Measurements from ENCODE around the gene KCNT1. TPM values are rescaled to one million over a fixed set of nuclear protein-coding genes. Genes with fewer than 3 reads are reported as not detected.

Gene KCNT1
- total RNA-seq, 1 donor from 2014 or later, result not detected

DNA sequence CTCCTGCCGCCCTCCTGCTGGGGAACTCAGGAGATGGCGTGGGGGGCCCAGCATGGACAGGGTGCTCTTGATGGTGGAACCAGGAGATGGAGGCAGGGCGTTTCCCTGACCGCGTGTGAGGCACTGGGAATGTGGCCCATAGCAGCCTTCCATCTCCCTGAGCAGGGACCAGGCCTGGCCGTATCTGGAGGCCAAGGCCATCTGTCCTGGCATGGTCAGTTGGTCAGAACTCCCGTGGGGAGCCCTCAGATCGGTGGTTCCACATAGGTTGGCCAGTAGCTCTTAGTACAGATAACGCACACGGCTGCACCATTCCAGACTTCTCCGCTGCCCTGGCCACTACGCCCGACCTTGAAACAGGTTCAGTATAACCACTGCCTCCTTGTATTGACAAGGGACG, 77.6 kb downstream of the KCNT1 start:
- H3K9ac ChIP-seq (ENCODE audit: low read length), result no peak overlapping the region
- FAIRE-seq (no peak), DNase-seq (ENCODE audit: low read depth) (no peak)
- Mint-ChIP-seq H3K4me3 (ENCODE audit: unreplicated experiment) (no peak overlapping the region), H3K27ac (ENCODE audit: unreplicated experiment) (no peak overlapping the region), H3K4me1 (ENCODE audit: low read depth, unreplicated experiment) (no peaks in the 10 kb centered on the region), H3K27me3 (ENCODE audit: low read depth, unreplicated experiment) (peaks cover 49% of the 10 kb centered on the region), H3K36me3 (ENCODE audit: low read depth, unreplicated experiment) (no peaks in the 10 kb centered on the region), H3K9me3 (ENCODE audit: unreplicated experiment) (no peaks in the 10 kb centered on the region)
- no peaks in the 10 kb centered on the region for H3K27me3 ChIP-seq (ENCODE audit: insufficient read depth, low read length)
- no peak overlapping the region for H2AFZ ChIP-seq (ENCODE audit: low read depth, low read length)
- H3K36me3 ChIP-seq (ENCODE audit: insufficient read depth, low read length), result no peaks in the 10 kb centered on the region
- H3K4me1 ChIP-seq (ENCODE audit: insufficient read depth, low read length), result no peaks in the 10 kb centered on the region
- no peak for TF ChIP-seq EZH2 (IDR thresholded peaks at IDR 0.05; ENCODE audit: insufficient read depth, low read length)
- TF ChIP-seq, protein P1, sequence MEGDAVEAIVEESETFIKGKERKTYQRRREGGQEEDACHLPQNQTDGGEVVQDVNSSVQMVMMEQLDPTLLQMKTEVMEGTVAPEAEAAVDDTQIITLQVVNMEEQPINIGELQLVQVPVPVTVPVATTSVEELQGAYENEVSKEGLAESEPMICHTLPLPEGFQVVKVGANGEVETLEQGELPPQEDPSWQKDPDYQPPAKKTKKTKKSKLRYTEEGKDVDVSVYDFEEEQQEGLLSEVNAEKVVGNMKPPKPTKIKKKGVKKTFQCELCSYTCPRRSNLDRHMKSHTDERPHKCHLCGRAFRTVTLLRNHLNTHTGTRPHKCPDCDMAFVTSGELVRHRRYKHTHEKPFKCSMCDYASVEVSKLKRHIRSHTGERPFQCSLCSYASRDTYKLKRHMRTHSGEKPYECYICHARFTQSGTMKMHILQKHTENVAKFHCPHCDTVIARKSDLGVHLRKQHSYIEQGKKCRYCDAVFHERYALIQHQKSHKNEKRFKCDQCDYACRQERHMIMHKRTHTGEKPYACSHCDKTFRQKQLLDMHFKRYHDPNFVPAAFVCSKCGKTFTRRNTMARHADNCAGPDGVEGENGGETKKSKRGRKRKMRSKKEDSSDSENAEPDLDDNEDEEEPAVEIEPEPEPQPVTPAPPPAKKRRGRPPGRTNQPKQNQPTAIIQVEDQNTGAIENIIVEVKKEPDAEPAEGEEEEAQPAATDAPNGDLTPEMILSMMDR (IDR thresholded peaks at IDR 0.05; ENCODE audit: insufficient read depth, low read depth, low read length), result no peak
- H3K4me2 ChIP-seq (ENCODE audit: low read length), result no peak overlapping the region
- no peak overlapping the region for H3K27ac ChIP-seq (ENCODE audit: low read depth, low read length)
- no peaks in the 10 kb centered on the region for H3K9me3 ChIP-seq (ENCODE audit: insufficient read depth, low read depth, low read length)
- H4K20me1 ChIP-seq (ENCODE audit: insufficient read depth, low read length), result no peaks in the 10 kb centered on the region
- no peaks in the 10 kb centered on the region for H3K79me2 ChIP-seq (ENCODE audit: insufficient read depth, low read length)
- H3K4me3 ChIP-seq (ENCODE audit: insufficient read depth, low read depth, low read length), result no peak overlapping the region

DNA sequence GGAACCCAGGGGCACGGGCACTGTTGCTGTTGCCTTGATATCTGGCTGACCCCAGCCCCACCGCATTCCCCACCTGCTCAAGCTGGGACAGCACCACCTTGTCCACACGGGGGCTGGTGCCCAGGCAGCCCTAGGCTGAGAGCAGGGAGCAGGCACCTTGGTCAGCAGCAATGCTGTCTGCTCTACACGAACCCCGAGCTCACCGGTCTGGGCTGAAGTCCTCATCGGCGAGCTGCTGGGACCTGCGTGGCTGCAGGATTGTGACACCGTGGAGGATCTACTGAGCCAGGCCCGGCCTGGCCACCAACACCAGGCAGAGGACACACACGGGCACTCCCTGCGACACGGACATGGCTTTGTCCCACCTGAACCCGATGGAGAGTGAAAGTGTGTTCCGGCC, 78.1 kb downstream of the KCNT1 start:
- H3K4me3 ChIP-seq (ENCODE audit: insufficient read depth, low read depth, low read length), result no peak overlapping the region
- H3K79me2 ChIP-seq (ENCODE audit: insufficient read depth, low read length), result no peaks in the 10 kb centered on the region
- no peak overlapping the region for H3K4me2 ChIP-seq (ENCODE audit: low read length)
- no peaks in the 10 kb centered on the region for H3K27me3 ChIP-seq (ENCODE audit: insufficient read depth, low read length)
- no peak overlapping the region for H3K27ac ChIP-seq (ENCODE audit: low read depth, low read length)
- H3K4me3 Mint-ChIP-seq (ENCODE audit: unreplicated experiment), result no peak overlapping the region
- FAIRE-seq (no peak), DNase-seq (ENCODE audit: low read depth) (no peak)
- H3K27me3 Mint-ChIP-seq (ENCODE audit: low read depth, unreplicated experiment), result peaks cover 49% of the 10 kb centered on the region
- TF ChIP-seq, protein P1 (IDR thresholded peaks at IDR 0.05; ENCODE audit: insufficient read depth, low read depth, low read length), result no peak
- TF ChIP-seq EZH2 (IDR thresholded peaks at IDR 0.05; ENCODE audit: insufficient read depth, low read length), result no peak
- no peaks in the 10 kb centered on the region for H3K36me3 ChIP-seq (ENCODE audit: insufficient read depth, low read length)
- H3K9me3 Mint-ChIP-seq (ENCODE audit: unreplicated experiment), result no peaks in the 10 kb centered on the region
- H3K36me3 Mint-ChIP-seq (ENCODE audit: low read depth, unreplicated experiment), result no peaks in the 10 kb centered on the region
- no peaks in the 10 kb centered on the region for H3K4me1 ChIP-seq (ENCODE audit: insufficient read depth, low read length)
- H2AFZ ChIP-seq (ENCODE audit: low read depth, low read length), result no peak overlapping the region
- no peak overlapping the region for H3K27ac Mint-ChIP-seq (ENCODE audit: unreplicated experiment)
- no peak overlapping the region for H3K9ac ChIP-seq (ENCODE audit: low read length)
- no peaks in the 10 kb centered on the region for H3K4me1 Mint-ChIP-seq (ENCODE audit: low read depth, unreplicated experiment)
- H4K20me1 ChIP-seq (ENCODE audit: insufficient read depth, low read length), result no peaks in the 10 kb centered on the region
- H3K9me3 ChIP-seq (ENCODE audit: insufficient read depth, low read depth, low read length), result no peaks in the 10 kb centered on the region

DNA sequence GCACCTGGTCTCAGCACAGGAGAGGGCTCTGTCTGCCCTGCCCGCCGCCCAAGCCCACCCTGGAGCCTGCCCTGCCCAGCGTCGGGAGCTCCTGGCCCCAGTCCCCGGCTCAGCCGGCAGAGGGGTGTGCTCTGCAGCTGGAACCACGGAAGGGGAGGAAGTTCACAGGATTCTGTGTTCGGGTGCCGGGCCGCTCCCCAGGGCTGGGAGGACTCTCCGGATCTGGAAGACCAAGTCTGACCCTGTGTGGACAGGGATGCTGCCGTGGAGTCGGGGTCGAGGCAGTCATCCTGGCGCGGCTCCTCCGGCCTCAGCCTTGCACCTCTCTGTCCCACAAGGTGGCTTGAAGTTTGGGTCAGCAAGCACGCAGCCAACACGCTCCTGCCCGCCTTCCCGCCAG, 78.6 kb downstream of the KCNT1 start:
- Histone ChIP-seq H3K27ac (ENCODE audit: low read depth, low read length) (no peak overlapping the region), H3K79me2 (ENCODE audit: insufficient read depth, low read length) (no peaks in the 10 kb centered on the region), H2AFZ (ENCODE audit: low read depth, low read length) (no peak overlapping the region), H3K4me2 (ENCODE audit: low read length) (no peak overlapping the region), H3K4me1 (ENCODE audit: insufficient read depth, low read length) (no peaks in the 10 kb centered on the region), H3K36me3 (ENCODE audit: insufficient read depth, low read length) (no peaks in the 10 kb centered on the region), H3K9me3 (ENCODE audit: insufficient read depth, low read depth, low read length) (no peaks in the 10 kb centered on the region), H3K4me3 (ENCODE audit: insufficient read depth, low read depth, low read length) (no peak overlapping the region), H3K27me3 (ENCODE audit: insufficient read depth, low read length) (no peaks in the 10 kb centered on the region), H4K20me1 (ENCODE audit: insufficient read depth, low read length) (no peaks in the 10 kb centered on the region), H3K9ac (ENCODE audit: low read length) (no peak overlapping the region)
- no peak for TF ChIP-seq EZH2 (IDR thresholded peaks at IDR 0.05; ENCODE audit: insufficient read depth, low read length)
- TF ChIP-seq, protein P1 (IDR thresholded peaks at IDR 0.05; ENCODE audit: insufficient read depth, low read depth, low read length), result no peak
- H3K27ac Mint-ChIP-seq (ENCODE audit: unreplicated experiment), result no peak overlapping the region
- H3K4me3 Mint-ChIP-seq (ENCODE audit: unreplicated experiment), result no peak overlapping the region
- no peaks in the 10 kb centered on the region for H3K4me1 Mint-ChIP-seq (ENCODE audit: low read depth, unreplicated experiment)
- FAIRE-seq, result no peak
- H3K36me3 Mint-ChIP-seq (ENCODE audit: low read depth, unreplicated experiment), result no peaks in the 10 kb centered on the region
- peaks cover 44% of the 10 kb centered on the region for H3K27me3 Mint-ChIP-seq (ENCODE audit: low read depth, unreplicated experiment)
- no peak for DNase-seq (ENCODE audit: low read depth)
- no peaks in the 10 kb centered on the region for H3K9me3 Mint-ChIP-seq (ENCODE audit: unreplicated experiment)
